K562 (cell line): Measurements from ENCODE around the gene PHEX. TPM values are rescaled to one million over a fixed set of nuclear protein-coding genes. Genes with fewer than 3 reads are reported as not detected.

Experiments
- ATAC-seq: fragments of 200-7000 bp; cut with Tn5 transposase; 3 replicates; pipeline ENCODE4 v1.9.1; 2020; ENCODE audit warnings: moderate library complexity
- BruUV-seq: library from RNA; stranded (reverse); fragments of 400-500 nt; replicated peaks from 2 replicates; lab custom pipeline; 2021; lab: Mats Ljungman, UMichigan
- CTCF ChIA-PET: fragments of 300-600 bp; formaldehyde crosslinking; extraction: SDS; loops from one replicate; lab custom pipeline; 2021; ENCODE audit warnings: low intra/inter-chr PET ratio; lab: Yijun Ruan, JAX
- POLR2A ChIA-PET: fragments of 300-600, 350-650 bp; sonication (Branson Sonifier 250); formaldehyde crosslinking; extraction: SDS; loops from one replicate; lab custom pipeline; 2021; ENCODE audit warnings: antibody characterized with exemption, inconsistent platforms; lab: Yijun Ruan, JAX
- DNase-seq, 4 experiments: peaks; one replicate each; pipeline versions ENCODE4 v3.0.0 to v3.0.0-alpha.2; 2011 to 2018; ENCODE audit warnings: low spot score in 3 of 4, mixed read lengths in 3 of 4; ENCODE audit errors: extremely low read depth in 1 of 4
- FAIRE-seq: peaks from 2 replicates; lab custom pipeline; 2011; peaks lifted over from hg19 to GRCh38; lab: Jason Lieb, UNC
- H2AFZ ChIP-seq: 2 replicates; pipeline ENCODE4 v1.6.0; 2011; ENCODE audit warnings: low read depth, low read length, control low read depth, inconsistent platforms
- H3K27ac ChIP-seq: fragments of 200-600 bp; 3 replicates; pipeline ENCODE4 v1.8.0; 2011; ENCODE audit warnings: low read depth, mild to moderate bottlenecking, control low read depth, inconsistent platforms, low read length, moderate library complexity, mixed read lengths; ENCODE audit errors: extremely low read depth
- H3K27me3 ChIP-seq, 2 experiments: fragments of 300-600 bp in 1 of 2; 2 replicates in 1 of 2; 3 replicates in 1 of 2; pipeline versions ENCODE4 v1.6.0 to v1.8.0; 2011; ENCODE audit warnings: inconsistent platforms in 2 of 2, low read length in 2 of 2, mild to moderate bottlenecking in 1 of 2, mixed read lengths in 1 of 2, moderate library complexity in 1 of 2; ENCODE audit not compliant: control insufficient read depth in 2 of 2, insufficient read depth in 2 of 2
- H3K36me3 ChIP-seq: fragments of 300-600 bp; 3 replicates; pipeline ENCODE4 v1.8.0; 2011; ENCODE audit warnings: mild to moderate bottlenecking, low read length, inconsistent platforms; ENCODE audit not compliant: control insufficient read depth, insufficient read depth
- H3K4me1 ChIP-seq, 2 experiments: fragments of 200-600 bp in 1 of 2; replicated peaks in 1 of 2; 2 replicates in 1 of 2; 3 replicates in 1 of 2; pipeline versions ENCODE4 v1.5.1 to v1.8.0; 2011; ENCODE audit warnings: inconsistent platforms in 2 of 2, low read length in 2 of 2, mild to moderate bottlenecking in 1 of 2, mixed read lengths in 1 of 2, moderate library complexity in 1 of 2; ENCODE audit not compliant: control insufficient read depth in 2 of 2, insufficient read depth in 2 of 2
- H3K4me2 ChIP-seq: 2 replicates; pipeline ENCODE4 v1.6.1; 2011; ENCODE audit warnings: low read length, control low read depth, inconsistent platforms, mixed read lengths; ENCODE audit not compliant: insufficient read depth
- H3K4me3 ChIP-seq: fragments of 200-600 bp; sonication (generic), shearing (Covaris generic); 2 replicates; pipeline ENCODE4 v1.5.1; 2016; ENCODE audit warnings: control low read depth, inconsistent platforms
- H3K79me2 ChIP-seq: fragments of 200-600 bp; 3 replicates; pipeline ENCODE4 v1.8.0; 2011; ENCODE audit warnings: low read length, inconsistent platforms; ENCODE audit not compliant: control insufficient read depth, insufficient read depth
- H3K9ac ChIP-seq, 2 experiments: 2 replicates each; pipeline versions ENCODE4 v1.6.0 to v1.6.1; 2011; ENCODE audit warnings: low read depth in 2 of 2, low read length in 2 of 2, control low read depth in 1 of 2, inconsistent platforms in 1 of 2, mild to moderate bottlenecking in 1 of 2, mixed read lengths in 1 of 2; ENCODE audit not compliant: insufficient read depth in 1 of 2
- H3K9me1 ChIP-seq: one replicate; pipeline ENCODE4 v1.6.0; 2011; ENCODE audit warnings: inconsistent platforms, mild to moderate bottlenecking, low read length, moderate library complexity; ENCODE audit not compliant: control insufficient read depth, insufficient read depth
- H3K9me3 ChIP-seq: replicated peaks from 2 replicates; pipeline ENCODE4 v1.5.1; 2011; ENCODE audit warnings: low read depth, low read length, inconsistent platforms; ENCODE audit not compliant: control insufficient read depth, insufficient read depth
- H4K20me1 ChIP-seq: replicated peaks from 2 replicates; pipeline ENCODE4 v1.6.1; 2011; ENCODE audit warnings: low read length, inconsistent platforms, mixed read lengths; ENCODE audit not compliant: control insufficient read depth, insufficient read depth
- BDP1 ChIP-seq: IDR thresholded peaks from 3 replicates; pipeline ENCODE4 v1.6.1; 2011; ENCODE audit not compliant: insufficient read length, insufficient read depth
- BRF2 ChIP-seq: IDR thresholded peaks from 3 replicates; pipeline ENCODE4 v1.6.1; 2011; ENCODE audit warnings: borderline replicate concordance, mild to moderate bottlenecking; ENCODE audit not compliant: insufficient read length, insufficient read depth
- DIDO1 ChIP-seq: fragments of 450-650 bp; IDR thresholded peaks from 2 replicates; pipeline ENCODE4 v1.6.1; 2016; ENCODE audit warnings: low read depth, missing biosample characterization, missing genetic modification characterization
- FOXP1 ChIP-seq: sonication (generic); formaldehyde crosslinking; IDR thresholded peaks from 2 replicates; pipeline ENCODE4 v1.8.0; 2022; ENCODE audit warnings: mild to moderate bottlenecking, missing genetic modification reagents
- KLF1 ChIP-seq: fragments of 450-650 bp; IDR thresholded peaks from 2 replicates; pipeline ENCODE4 v1.6.1; 2016; ENCODE audit warnings: missing genetic modification characterization, missing compliant biosample characterization
- NFYB ChIP-seq: IDR thresholded peaks from 2 replicates; pipeline ENCODE4 v1.6.1; 2011; ENCODE audit warnings: mild to moderate bottlenecking, moderate library complexity; ENCODE audit not compliant: insufficient read length; ENCODE audit errors: extremely low read depth
- PRMT5 ChIP-seq: sonication (generic); formaldehyde crosslinking; IDR thresholded peaks from 2 replicates; pipeline ENCODE4 v1.5.0; 2020; ENCODE audit warnings: missing genetic modification reagents
- RCOR1 ChIP-seq, 2 experiments: IDR thresholded peaks; 2 replicates each; pipeline ENCODE4 v1.6.1; 2012; ENCODE audit warnings: low read depth in 2 of 2, low read length in 2 of 2, borderline replicate concordance in 1 of 2, improper control_type of control experiment in 1 of 2
- SRSF3 ChIP-seq: fragments of 200-400 bp; formaldehyde crosslinking; IDR thresholded peaks from 2 replicates; pipeline ENCODE4 v1.6.1; 2016; ENCODE audit warnings: mild to moderate bottlenecking, low read length, moderate library complexity; ENCODE audit not compliant: insufficient read depth
- WGBS: fragments of 100-300 bp; shearing (Covaris generic); methylation state at CpG from one replicate; pipeline ENCODE4 v1.1.6; 2016; ENCODE audit warnings: low coverage, mixed read lengths; ENCODE audit not compliant: insufficient coverage; ENCODE audit errors: missing lambda C conversion rate; 5-methylcytosine and 5-hydroxymethylcytosine counted together
- in situ Hi-C: fragments of 300-500 bp; cut with MboI; formaldehyde crosslinking; loops from 4 replicates; pipeline ENCODE4 v1.15.0; 2018; ENCODE audit warnings: inconsistent platforms, mixed read lengths
- intact Hi-C: fragments of 100-400 bp; cut with micrococcal nuclease; formaldehyde crosslinking; loops from 2 replicates; pipeline ENCODE4 v1.14.2; 2022
- polyA plus RNA-seq, 8 experiments: library from polyadenylated mRNA; depleted of rRNA in 4 of 8; stranded (reverse) in 5 of 8; unstranded in 3 of 8; fragments of >200 nt; fragmentation: Nextera tagmentation in 2 of 8; fragmentation: Illumina TruSeq in 1 of 8; extraction: Ambion mirVana in 2 of 8; extraction: Trizol in 1 of 8; gene quantifications; 2 replicates each; pipeline versions ENCODE4 v1.2.1 to v1.2.3, GENCODE V29; 2011 to 2014; ENCODE audit warnings: inconsistent platforms in 1 of 8, missing spikeins in 1 of 8
- total RNA-seq, 7 experiments: library from RNA; depleted of rRNA in 6 of 7; stranded (reverse); fragments of >200 nt in 6 of 7; fragmentation: Illumina TruSeq in 2 of 7; extraction: Trizol in 2 of 7; gene quantifications; 2 replicates each; pipeline versions ENCODE4 v1.2.1 to v1.2.3, GENCODE V29; 2011 to 2021; ENCODE audit warnings: low replicate concordance in 1 of 7

PHEX gene
- total and polyA plus RNA-seq, 9 of the 15 experiments (the other 6 are each of a cell fraction or from before 2014, with no cell fraction given), result 0.01 to 0.11 (median 0.04) TPM; not detected in 6

- ChIA-PET POLR2A (no interaction called here), CTCF (no interaction called here)
- Histone ChIP-seq H3K9me1 (no peaks in the 10 kb centered on the region), H3K9me3 (no peaks in the 10 kb centered on the region), H3K27ac (no peak overlapping the region), H3K4me1 (no peaks in the 10 kb centered on the region), H3K36me3 (no peaks in the 10 kb centered on the region), H3K79me2 (no peaks in the 10 kb centered on the region)
- FAIRE-seq, result no peak
- in situ Hi-C loops, result no loop called here
- DNase-seq, result no peak
- BruUV-seq, result no TSS peak
- no peak for ATAC-seq
- TF ChIP-seq PRMT5 (CRISPR knock-in tag), result no peak
- no peak for TF ChIP-seq NFYB
- no peak for TF ChIP-seq BRF2
- TF ChIP-seq RCOR1 (IDR thresholded peaks at IDR 0.05; ENCODE audit: borderline replicate concordance in 1 of 2, low read depth in 2 of 2, low read length in 2 of 2), result no peak
- TF ChIP-seq SRSF3, result no peak
- TF ChIP-seq DIDO1 (tag), result no peak
- no peak for TF ChIP-seq BDP1
- TF ChIP-seq KLF1 (tag), result no peak
- TF ChIP-seq FOXP1 (CRISPR knock-in tag), result no peak
- TF ChIP-seq, all 486 proteins: peak for 0
- intact Hi-C loops, result no loop called here
- Histone ChIP-seq H3K4me3 (no peak overlapping the region), H3K27me3 (no peaks in the 10 kb centered on the region), H3K9ac (no peak overlapping the region), H3K4me2 (no peak overlapping the region), H2AFZ (no peak overlapping the region), H4K20me1 (no peaks in the 10 kb centered on the region)
- 14% methylated on average over 5 of the region's 5 CpGs for WGBS
These were observed 20.1 kb upstream of the PHEX start for GRCh38 chrX:22012051-22012450.
